Stimulated activated CD8-positive, alpha-beta memory T cell treated with anti-CD3 and anti-CD28 coated beads, Interleukin-4, amount 100 ng/mL, for 1 hour (primary cell): ENCODE results near the gene GRIK5.

ENCODE experiments used
- DNase-seq, 2 donors: peaks; one replicate each; pipeline ENCODE4 v3.0.0-alpha.2; 2020; ENCODE audit warnings: low read depth in 2 of 2, low spot score in 1 of 2

GRIK5 gene

GRCh38 chr19:42096255-42096837, 26.3 kb upstream of the GRIK5 start:
- DNase-seq = no peak

GRCh38 chr19:42095814-42096230, 25.8 kb upstream of the GRIK5 start:
- no peak for DNase-seq

- no peak for DNase-seq
These were observed 25.3 kb upstream of the GRIK5 start for GRCh38 chr19:42095142-42095813.

- no peak for DNase-seq
These were observed 23.9 kb upstream of the GRIK5 start for GRCh38 chr19:42093926-42094325.

- DNase-seq = no peak
These were observed 23.5 kb upstream of the GRIK5 start for GRCh38 chr19:42093505-42093904.

- no peak for DNase-seq
These were observed 22.3 kb upstream of the GRIK5 start for GRCh38 chr19:42092350-42092749.

GRCh38 chr19:42091742-42092141, 21.7 kb upstream of the GRIK5 start:
- no peak for DNase-seq

- DNase-seq = no peak
These were observed 21.3 kb upstream of the GRIK5 start for GRCh38 chr19:42091300-42091699.

- DNase-seq = no peak
These were observed 20.7 kb upstream of the GRIK5 start for GRCh38 chr19:42090672-42091071.

- no peak for DNase-seq
These were observed 19.8 kb upstream of the GRIK5 start for GRCh38 chr19:42089772-42090171.

- DNase-seq = no peak
These were observed 19.3 kb upstream of the GRIK5 start for GRCh38 chr19:42089191-42089750.

GRCh38 chr19:42088471-42089190, 18.6 kb upstream of the GRIK5 start:
- DNase-seq = no peak

- DNase-seq = no peak
These were observed 17.0 kb upstream of the GRIK5 start for GRCh38 chr19:42086770-42087550.

- no peak for DNase-seq
These were observed 16.3 kb upstream of the GRIK5 start for GRCh38 chr19:42086188-42086736.

- no peak for DNase-seq
These were observed 13.5 kb upstream of the GRIK5 start for GRCh38 chr19:42083537-42083936.

- DNase-seq = no peak
These were observed 11.7 kb upstream of the GRIK5 start for GRCh38 chr19:42081584-42082203.

- DNase-seq = no peak
These were observed 10.9 kb upstream of the GRIK5 start for GRCh38 chr19:42080764-42081375.

- DNase-seq = no peak
These were observed 10.1 kb upstream of the GRIK5 start for GRCh38 chr19:42079886-42080763.

- no peak for DNase-seq
These were observed 9.3 kb upstream of the GRIK5 start for GRCh38 chr19:42079276-42079669.
